Activated CD8-positive, alpha-beta memory T cell treated with anti-CD3 and anti-CD28 coated beads, Interleukin-2, amount 50 U/mL, for 48 hours (primary cell): ENCODE results near the gene ZNF827.

Experiments used
- DNase-seq: peaks from one replicate; pipeline ENCODE4 v3.0.0-alpha.2; 2020

ZNF827 gene

DNA sequence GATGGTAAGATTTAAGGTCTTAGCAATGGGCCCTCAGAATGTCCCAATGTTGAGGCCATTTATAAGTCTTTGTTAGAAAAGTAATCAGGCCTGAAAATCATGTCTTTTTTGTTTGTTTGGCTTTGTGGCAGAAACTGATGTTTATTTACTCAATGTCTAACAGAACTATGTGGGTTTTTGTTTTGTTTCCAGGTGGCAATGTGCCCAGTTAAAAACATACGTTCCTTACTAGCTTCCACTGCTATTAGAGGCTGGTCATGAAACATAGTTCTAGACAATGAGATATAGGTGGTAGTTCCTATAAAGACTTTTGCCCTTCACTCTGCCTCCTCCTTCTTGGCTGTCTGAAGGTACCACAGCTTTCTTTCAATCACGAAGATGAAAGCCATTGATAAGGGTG lies 149.9 kb downstream of the ZNF827 start:
- no peak for DNase-seq

DNA sequence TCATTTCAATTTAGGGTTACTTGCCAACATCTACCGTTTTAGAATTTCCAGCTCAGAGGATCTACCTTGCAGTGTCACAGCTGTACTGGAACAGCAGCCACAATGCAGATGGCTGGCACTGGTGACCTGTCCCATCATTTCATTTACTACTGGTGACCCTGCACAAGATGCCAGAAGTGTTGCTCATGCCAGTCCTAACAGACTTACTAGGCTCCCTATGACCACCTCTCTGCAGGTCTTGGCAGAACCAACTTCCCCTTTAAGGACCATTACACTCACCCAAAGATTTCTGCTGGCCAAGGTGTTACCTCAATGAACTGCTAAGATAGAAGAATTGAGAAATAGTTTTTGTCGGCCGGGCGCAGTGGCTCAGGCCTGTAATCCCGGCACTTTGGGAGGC lies 151.8 kb downstream of the ZNF827 start:
- DNase-seq = no peak

DNA sequence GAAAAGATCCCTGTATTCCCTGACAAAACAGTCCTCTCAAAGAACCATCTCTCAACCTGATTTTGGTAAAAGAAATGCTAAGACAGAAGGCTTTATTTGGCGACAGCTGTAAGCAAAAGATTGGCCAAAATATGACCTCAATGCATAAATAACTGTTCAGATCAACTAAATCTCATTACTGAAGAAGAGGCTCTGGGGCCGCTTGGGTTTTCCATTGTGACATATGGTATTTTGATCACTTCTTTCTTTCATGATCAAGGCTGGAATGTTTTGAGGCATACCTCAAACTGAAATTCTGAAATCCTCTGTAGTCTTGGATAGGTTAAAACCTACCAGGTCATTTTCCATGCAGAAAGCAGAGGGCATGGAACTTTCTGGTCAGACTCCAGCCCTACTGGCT lies 152.4 kb downstream of the ZNF827 start:
- DNase-seq = no peak

DNA sequence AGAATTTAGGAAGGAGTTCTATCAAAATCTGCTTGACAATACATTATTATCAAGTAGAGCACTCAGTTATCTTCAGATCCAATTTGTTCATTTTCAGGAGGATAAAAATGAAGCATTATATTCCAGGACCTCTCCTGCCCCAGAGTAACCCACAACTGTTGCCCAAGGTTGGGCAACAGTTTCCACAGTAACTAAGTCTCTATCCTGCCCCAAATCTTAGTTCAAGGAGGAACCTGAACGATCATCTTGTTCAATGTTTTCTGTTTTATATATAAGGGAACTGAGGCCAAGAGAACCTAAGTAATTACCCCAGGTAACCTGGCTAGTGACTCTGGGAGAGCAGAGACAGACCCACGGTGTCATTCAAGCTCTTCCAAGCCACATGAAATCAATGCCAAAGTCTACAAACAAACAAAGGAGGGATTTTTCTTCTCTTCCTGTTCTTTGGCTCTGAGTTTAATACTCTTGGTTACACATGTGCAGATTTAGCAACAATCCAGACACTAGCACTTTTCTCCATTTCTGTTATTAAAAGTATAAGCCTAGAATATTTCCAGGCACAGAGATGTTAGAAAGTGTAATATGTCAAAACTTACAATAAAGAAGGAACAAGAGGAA lies 153.1 kb downstream of the ZNF827 start:
- DNase-seq = no peak

DNA sequence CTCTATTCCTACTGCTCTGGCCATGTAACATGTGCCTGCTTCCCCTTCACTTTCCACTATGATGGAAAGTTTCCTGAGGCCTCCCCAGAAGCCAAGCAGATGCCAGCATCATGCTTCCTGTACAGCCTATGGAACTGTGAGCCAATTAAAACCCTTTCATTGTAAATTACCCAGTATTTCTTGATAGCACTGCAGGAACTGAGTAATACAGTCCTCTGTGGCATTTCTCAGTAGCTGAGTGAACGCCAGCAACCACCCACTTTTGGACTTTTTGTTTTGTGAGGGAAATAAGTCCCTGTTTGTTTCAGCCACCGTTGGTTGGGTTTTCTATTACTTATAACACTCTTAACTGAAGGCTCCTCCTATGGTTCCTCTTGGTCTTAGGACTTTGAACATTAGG lies 154.6 kb downstream of the ZNF827 start:
- no peak for DNase-seq

DNA sequence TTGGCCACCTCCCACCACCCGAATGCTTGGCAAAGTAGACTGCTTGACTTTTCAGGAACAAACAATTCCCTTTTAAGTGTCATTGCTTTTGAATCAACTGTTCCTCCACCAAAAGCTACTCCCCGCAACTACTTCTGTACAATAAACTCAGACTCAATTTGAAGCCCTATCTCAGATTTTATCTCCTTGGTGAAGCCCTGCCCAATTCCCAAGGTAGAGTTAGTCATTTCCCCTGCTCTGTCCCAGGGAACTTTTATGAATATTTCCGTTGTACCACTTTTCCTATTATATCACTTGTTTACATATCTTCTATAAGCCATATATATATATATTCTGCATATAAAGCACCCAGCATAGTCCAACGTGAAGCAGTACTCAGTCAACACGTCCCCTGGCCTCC lies 155.9 kb downstream of the ZNF827 start:
- no peak for DNase-seq

DNA sequence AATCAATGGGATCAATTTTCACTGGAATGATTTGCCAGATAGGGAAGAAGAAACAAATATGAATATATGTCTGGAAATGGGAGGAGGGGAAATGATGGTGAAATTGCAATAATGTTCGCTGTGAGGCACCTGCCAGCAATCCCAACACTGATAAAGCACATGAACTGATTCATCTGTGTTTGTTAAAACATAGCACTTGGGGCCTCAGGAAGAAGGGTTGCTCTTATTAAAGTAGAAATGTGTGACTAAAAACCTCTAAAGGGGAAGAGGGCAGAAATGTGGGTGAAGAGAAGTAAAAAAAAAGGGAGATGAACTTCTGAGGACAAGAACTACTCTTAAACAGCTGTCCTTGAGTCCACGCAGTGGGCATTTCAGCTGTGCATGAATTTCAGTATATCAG lies 157.3 kb downstream of the ZNF827 start:
- no peak for DNase-seq

DNA sequence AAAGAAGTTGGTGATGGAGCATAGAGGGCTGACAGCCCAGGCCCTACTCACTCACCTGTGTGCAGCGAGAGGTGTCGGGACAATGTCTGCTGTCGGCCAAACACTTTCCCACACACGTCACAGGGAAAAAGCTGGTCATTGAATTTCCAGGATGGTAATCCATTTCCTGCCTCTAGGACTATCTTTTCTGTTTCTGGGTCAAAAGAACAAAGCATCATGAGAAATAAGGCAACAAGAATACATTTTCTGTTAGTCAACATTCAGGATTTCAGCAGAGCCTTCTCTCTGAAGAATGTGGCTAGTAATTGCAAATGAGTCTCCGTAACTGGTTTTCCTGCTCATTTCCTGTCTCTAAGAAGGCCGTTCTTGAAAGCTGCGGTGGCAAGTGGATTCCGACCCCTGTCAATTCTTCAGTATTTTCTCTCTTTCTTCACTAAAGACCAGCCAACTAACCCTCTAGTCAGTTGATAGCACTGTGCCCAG lies 159.3 kb downstream of the ZNF827 start:
- no peak for DNase-seq

DNA sequence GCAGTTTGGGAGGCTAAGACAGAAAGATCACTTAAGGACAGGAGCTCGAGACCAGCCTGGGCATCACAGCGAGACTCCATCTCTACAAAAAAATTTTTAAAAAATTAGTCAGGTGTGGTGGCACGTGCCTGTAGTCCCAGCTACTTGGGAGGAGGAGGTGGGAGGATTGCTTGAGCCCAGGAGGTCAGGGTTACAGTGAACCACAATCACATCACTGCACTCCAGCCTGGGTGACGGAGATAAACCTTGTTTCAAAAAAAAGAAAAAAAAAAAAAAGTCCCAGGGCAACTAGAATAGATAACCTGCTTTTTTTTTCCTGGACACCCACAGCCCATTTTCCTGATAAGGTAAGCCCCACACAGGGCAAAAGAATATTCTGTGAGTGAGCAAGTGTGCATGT lies 162.4 kb downstream of the ZNF827 start:
- no peak for DNase-seq

DNA sequence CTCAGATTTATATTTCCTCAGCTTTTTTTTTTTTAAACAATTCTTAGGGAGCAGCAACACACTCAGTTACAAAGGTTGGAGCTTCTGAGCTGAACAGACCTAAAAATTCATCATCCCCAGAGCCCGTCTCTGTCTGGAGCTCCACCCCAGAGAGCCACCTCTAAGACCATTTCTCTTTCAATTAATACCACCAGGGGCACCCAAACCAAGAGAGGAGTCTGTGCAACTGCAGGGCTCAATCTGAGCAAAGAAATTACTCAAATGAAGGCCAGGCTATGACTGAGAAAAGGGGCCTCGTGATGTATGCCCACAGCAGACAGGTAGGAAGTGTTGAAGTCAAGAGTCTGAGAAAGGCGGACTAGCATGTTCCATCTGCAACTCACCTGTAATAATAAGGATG lies 163.2 kb downstream of the ZNF827 start:
- DNase-seq = no peak

DNA sequence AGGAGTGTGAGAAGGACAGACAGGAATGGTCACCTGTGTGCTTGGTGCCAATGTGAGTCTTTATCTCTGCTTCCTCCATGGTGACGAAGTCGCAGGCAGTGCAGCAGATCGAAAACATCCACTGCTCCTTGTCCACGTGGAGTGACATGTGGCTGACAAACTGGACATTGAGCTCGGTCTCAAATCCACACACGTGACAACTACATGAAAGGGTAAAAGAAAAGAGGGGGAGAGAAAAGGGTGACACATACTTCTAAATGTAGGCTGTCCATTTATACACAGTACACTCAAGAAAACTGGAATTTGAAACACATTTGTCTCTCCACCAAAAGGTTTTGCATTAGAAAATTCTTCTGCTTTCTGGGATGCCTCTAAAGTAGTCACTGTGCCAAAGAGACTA lies 164.2 kb downstream of the ZNF827 start:
- no peak for DNase-seq

DNA sequence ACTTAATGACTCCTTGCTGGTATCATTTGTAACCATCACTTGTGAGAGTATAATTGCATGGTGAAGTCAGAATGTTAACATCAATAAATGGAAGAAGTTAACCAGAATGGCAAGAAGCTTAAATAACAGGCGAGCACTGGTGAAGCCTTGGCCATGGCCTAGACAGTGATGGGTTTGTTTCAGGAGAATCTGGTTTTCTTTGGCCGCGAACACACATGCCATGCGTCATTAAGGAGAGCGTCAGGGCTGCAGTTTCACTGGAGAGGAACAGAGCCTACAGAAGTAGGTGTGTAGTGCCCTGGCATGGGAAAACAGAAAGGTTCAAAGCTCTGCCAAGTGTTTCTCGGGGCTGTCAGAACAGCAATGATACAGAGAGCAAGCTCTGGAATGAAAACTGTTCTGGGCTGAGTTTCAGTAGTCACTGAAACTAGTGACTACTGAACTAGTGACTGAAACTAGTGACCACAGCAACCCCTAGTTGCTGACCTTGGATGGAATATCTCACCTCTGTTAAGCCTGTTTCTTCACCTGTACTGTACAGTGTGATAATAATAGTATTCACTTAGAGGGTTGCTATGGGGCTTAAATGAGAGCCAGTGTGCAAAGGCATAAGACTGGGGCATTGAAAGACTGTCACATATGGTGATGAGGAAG lies 164.9 kb downstream of the ZNF827 start:
- DNase-seq = no peak

DNA sequence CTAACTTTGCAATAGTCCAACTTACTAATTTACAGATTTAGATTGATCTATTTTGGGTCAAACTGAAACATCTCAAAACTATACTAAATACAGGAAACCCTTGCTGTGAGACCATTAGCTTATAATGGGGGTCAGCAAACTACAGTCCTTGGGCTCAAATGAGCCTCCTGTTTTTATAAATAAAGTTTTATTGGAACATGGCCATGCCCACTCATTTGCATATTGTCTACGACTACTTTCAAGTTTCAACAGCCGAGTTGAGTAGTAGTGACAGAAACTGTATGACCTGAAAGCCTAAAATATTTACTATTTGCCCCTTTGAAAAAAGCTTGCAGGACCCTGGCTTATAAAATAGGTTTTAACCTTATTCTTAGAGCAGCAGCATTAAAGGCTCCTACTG lies 166.3 kb downstream of the ZNF827 start:
- DNase-seq = no peak

DNA sequence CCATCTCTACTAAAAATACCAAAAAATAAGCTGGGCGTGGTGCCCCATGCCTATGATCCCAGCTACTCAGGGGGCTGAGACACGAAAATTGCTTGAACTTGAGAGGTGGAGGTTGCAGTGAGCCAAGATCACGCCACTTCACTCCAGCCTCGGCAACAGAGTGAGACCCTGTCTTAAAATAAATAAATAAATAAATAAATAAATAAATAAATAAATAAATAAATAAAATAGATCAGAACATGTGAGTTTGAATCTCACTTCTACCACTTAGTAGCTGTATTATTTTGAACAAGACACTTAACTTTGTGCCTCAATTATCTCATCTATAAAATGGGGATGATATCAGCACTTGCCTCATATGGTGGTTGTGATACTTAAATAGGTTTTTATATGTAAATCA lies 168.5 kb downstream of the ZNF827 start:
- no peak for DNase-seq

DNA sequence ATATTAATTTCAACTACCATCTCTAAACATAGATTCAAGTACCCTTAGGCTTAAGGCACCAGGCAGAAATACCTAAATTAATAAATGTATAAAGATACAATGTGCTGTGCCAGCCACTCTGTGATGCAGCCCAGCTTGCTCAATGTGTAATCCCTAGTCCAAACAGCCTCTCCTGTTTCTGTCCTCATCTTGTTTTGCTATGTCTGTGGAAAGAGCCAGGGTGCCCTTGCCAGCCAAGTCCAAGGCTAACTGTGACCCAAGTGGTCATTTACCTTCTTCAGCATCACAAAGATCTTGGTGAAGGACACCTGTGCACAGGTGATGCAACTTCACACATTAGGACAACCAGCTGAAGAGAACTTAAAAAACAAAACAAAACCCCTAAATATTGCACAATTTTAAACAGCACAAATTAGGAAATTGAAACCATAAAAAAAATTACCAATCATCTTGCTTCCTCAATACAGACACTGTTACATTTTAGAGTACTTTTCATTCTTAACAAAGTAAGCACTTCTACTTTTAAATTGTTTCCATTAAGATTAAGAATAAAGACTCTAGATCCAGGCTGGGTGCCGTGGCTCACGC lies 169.1 kb downstream of the ZNF827 start:
- DNase-seq = no peak

DNA sequence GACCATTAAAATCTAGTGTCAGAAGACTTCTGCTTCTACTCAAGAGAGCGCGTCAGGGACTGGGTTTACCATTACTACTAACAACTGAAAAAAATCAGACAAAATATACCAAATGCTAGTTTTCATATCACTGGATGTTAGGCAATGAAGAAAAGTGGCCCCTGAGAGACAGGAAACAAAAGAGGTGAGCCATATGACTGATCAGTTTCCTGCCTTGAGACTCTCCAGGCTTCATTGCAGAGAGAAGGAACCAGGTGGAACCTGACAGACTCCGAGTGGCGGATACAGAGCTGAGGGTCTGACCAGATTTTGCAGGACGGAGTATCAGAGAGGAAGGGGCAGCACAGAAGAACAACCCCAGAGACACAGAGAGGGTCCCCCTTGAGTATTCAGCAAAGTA lies 172.3 kb downstream of the ZNF827 start:
- no peak for DNase-seq

DNA sequence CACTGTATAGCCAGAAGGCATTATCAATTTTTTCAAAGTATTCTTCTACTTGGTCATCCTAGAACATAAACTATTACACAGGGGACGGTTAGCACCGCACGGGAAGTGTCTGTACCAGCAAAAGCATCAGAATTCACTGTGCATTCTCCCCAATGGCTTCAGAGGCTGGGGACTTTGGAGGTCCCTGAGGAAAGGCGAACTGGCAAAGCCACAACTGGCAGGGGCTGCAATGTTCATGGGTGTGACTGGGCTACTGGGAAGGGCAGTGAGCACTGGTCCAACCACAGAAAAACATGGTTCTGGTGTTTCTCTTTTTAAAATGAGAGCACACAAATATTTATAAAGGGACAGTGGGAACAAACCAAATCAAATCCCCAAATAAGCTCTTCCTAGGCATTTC lies 175.2 kb downstream of the ZNF827 start:
- DNase-seq = no peak

DNA sequence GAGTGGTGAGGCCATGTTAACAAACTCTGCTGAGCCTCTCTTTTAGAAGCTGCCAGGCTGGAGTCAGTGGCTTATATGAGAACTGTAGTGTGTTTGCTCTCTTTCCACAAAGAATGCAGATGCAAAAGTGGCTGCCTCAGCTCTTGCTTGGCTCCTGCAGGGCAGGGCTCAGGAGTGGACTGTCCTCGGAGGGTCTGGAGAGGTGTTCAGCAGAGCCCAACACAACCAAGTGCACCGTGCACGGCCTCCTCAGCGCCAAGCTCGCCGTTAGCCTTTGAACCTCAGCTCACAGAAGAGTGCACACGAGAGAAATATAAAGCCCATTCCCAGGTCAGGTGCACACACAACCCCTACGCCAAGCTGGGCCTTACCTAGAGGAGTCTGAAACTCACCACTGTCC lies 175.9 kb downstream of the ZNF827 start:
- no peak for DNase-seq

DNA sequence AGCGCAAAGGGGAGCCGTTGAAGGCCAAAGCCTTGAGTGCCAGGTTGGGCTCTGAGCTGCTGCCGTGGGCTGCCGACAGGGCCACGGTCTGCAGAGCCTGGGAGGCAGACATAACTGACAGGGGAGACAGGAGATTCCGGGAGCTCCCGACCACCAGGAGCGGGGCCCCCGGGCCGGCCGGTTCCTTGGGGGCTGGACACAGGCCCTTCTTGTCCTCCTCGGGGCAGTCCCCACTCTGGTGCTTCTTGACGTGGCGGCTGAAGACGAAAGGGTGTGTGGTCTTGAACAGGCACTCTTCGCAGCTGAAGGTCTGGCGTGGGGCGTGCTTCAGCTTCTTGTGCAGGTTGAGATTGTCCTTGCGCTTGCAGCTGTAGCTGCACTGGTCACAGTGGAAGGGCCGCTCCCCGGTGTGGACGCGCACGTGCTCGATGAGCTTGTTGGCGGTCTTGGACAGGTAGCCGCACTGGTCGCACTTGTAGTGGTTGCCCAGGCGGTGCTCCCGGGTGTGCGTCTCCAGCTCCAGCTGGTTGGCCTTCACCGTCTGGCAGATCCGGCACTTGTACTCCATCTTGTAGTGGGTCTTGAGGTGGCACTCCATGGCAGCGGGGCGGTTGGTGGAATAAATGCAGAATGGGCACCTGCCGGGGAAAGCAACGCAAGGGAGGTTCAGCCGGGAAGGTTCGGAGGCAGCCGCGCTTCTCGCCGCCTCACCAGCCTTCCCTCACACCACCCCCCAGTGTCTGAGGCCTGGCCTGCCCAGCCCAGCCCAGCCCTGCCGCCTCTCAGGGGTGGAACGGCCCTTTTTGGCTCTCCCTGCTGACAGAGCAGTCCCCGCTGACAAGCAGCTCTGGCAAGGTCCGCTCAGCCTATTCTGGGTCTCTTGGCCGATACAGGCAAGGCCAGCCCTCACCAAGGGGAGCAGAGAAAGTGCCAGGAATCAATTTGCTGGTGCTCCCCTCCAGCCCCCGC lies 177.4 kb downstream of the ZNF827 start:
- no peak for DNase-seq

DNA sequence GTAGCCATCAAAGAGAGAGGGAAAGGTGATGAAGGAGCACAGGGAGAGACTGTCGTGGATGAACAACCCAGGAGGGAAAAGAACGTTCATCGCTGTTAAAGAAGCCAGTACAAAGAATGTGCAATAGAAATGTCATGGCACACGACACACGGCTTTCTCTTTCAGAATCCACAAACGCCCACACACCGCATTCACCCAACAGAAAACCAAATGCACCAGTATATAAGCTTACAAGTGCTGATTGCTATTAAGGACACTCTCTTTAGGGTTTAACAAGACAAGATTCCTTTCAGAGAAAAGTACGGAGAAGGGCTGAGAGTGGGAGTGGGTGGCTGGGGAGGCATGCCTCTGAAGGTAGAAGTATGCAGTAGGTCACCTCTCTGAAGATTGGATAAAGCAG lies 178.4 kb downstream of the ZNF827 start:
- no peak for DNase-seq

DNA sequence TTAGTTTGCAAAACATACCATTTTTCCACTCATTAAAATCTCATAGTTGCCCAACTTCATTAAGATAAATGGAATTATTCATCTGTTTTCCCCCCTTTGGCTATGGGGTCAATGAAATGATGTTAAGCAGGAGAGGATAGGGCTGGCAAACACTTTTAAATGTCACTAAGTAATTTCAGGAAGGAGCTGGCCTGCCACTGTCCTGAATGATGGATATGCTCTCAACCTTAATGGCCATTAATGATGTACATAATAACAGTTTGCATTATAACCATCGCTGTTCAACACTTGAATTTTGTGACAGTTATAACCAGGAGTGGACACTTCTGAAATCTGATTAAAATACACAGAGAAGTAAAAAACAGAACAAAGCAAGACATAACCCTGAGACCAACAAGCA lies 181.4 kb downstream of the ZNF827 start:
- no peak for DNase-seq

DNA sequence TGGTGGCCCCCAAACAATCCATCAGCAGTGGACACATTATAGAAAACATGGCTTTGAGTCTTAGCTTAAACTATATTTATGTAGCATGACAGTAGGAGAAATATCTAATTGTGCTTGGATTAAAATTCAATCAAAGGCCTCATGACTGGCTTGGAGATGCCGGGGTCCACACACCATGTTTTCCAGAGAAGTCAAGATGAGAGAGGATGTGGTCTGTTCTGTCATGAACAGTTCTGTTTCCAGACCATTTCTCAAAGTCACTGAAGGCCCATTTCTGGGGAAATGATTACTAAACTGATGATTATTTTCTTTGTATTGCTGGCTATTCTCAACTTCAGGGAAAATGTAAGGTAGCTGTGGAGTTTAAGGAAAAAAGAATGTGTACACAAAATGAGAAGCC lies 182.4 kb downstream of the ZNF827 start:
- no peak for DNase-seq

DNA sequence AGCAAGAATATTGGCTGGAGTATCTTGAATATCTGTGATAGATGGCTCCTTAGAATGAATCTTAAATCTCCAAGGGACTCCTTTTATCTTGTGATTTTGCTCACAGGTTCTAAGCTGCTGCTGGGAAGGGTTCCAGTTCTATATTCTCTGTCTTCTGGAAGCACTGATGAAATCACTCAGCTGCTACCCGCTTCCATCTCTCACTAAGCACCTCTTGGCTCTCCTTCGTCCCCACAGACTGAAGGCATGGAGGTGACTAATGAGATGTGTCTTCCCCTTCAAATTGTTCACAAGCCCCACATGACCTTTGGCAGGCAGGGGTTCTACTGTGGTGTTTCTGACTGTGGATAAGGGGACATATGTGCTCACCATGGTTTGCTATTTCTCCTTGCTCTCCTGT lies 182.8 kb downstream of the ZNF827 start:
- DNase-seq = no peak

DNA sequence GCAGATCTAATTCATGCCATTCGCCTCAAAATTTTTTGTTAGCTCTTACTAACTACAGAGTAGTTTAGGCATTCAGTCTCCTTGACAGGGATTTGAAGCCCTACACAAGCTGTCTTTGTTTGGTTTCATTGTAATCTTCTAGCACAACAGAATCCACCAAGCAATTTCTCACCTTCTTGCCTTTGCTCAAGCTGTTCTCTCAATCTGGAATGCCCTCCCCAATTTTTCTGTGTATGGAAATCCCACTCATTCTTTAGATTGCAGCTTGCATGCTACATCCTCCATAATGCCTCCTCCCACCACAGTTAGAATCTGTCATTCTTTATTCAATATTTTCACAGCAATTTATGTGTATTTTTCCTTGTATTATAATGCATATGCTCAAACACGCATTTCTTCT lies 195.0 kb downstream of the ZNF827 start:
- DNase-seq = no peak
